Type B pancreatic cell (in vitro differentiated cells): ENCODE measurements around the gene HECTD3. TPM values are rescaled to one million over a fixed set of nuclear protein-coding genes. Genes with fewer than 3 reads are reported as not detected.

ENCODE experiments used
- DNase-seq: peaks from one replicate; pipeline ENCODE4 v3.0.0; 2021; ENCODE audit warnings: mixed read lengths; ENCODE audit not compliant: unreplicated experiment; ENCODE audit errors: extremely low spot score
- H3K27ac Mint-ChIP-seq: 2 replicates; pipeline ENCODE4 v1.8.0; 2021; ENCODE audit warnings: mild to moderate bottlenecking, mixed read lengths
- H3K27me3 Mint-ChIP-seq: 2 replicates; pipeline ENCODE4 v1.8.0; 2021; ENCODE audit warnings: mixed read lengths
- H3K36me3 Mint-ChIP-seq: 2 replicates; pipeline ENCODE4 v1.8.0; 2021; ENCODE audit warnings: mixed read lengths
- H3K4me1 Mint-ChIP-seq: one replicate; pipeline ENCODE4 v1.8.0; 2021; ENCODE audit warnings: mixed read lengths; ENCODE audit not compliant: unreplicated experiment
- H3K4me3 Mint-ChIP-seq: 2 replicates; pipeline ENCODE4 v1.8.0; 2021; ENCODE audit warnings: mild to moderate bottlenecking, mixed read lengths
- H3K9me3 Mint-ChIP-seq: 2 replicates; pipeline ENCODE4 v1.8.0; 2021; ENCODE audit warnings: mixed read lengths
- total RNA-seq: library from RNA; stranded (reverse); gene quantifications from 2 replicates; pipeline ENCODE4 v1.2.1, GENCODE V29; 2021; ENCODE audit warnings: low replicate concordance
- TF ChIP-seq, protein P1 (sequence below): fragments of 200-600 bp; sonication (generic); conservative IDR thresholded peaks from 2 replicates; pipeline ENCODE4 v1.5.0; 2021; ENCODE audit warnings: antibody characterized with exemption, mild to moderate bottlenecking

HECTD3 gene
- total RNA-seq, 1 donor from 2014 or later: 33.9 TPM

DNA sequence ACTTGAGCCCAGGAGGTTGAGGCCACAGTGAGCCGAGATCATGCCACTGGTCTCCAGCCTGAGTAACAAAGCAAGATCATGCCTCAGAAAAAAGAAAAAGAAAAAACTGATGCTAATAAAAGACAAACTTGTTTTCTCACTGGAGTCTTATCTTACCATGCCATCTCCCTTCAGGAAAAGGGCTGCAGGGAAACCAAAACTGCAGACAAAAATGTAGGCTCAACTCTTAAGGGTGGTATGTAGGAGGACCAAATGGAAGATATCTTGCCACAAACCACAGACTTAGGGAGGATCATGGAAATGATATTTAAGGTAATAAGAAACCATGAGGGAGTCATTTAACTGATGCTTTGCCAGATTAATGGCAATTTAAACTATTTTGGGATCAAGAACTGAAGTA is 33.8 kb upstream of the HECTD3 start:
- Mint-ChIP-seq H3K27me3 (no peaks in the 10 kb centered on the region), H3K4me1 (no peaks in the 10 kb centered on the region), H3K27ac (no peak overlapping the region), H3K4me3 (no peak overlapping the region), H3K9me3 (no peaks in the 10 kb centered on the region), H3K36me3 (no peaks in the 10 kb centered on the region)
- no peak for DNase-seq
- TF ChIP-seq, protein P1, sequence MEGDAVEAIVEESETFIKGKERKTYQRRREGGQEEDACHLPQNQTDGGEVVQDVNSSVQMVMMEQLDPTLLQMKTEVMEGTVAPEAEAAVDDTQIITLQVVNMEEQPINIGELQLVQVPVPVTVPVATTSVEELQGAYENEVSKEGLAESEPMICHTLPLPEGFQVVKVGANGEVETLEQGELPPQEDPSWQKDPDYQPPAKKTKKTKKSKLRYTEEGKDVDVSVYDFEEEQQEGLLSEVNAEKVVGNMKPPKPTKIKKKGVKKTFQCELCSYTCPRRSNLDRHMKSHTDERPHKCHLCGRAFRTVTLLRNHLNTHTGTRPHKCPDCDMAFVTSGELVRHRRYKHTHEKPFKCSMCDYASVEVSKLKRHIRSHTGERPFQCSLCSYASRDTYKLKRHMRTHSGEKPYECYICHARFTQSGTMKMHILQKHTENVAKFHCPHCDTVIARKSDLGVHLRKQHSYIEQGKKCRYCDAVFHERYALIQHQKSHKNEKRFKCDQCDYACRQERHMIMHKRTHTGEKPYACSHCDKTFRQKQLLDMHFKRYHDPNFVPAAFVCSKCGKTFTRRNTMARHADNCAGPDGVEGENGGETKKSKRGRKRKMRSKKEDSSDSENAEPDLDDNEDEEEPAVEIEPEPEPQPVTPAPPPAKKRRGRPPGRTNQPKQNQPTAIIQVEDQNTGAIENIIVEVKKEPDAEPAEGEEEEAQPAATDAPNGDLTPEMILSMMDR: no peak

DNA sequence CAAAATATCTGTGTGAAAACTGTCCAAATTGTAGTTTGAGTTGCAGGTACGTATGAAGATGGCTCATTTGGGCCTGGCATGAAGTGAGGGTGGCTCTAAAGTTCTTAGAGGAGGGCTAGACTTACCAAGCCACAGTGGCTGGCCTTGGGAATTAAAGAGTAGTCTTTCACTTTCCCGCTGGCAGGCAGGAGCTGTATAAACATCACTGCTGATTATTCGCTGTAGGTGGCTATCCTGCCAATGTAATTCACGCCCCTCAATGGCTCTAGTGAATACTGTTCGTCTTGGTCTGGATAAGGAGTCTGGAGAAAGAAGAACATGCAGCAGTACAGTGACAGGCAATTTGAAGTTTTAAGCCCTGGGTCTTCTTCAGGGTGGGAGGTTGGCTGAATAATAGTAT is 32.0 kb upstream of the HECTD3 start:
- H3K36me3 Mint-ChIP-seq: no peaks in the 10 kb centered on the region
- no peak overlapping the region for H3K4me3 Mint-ChIP-seq
- TF ChIP-seq, protein P1: no peak
- no peaks in the 10 kb centered on the region for H3K9me3 Mint-ChIP-seq
- H3K4me1 Mint-ChIP-seq: no peaks in the 10 kb centered on the region
- DNase-seq: no peak
- no peaks in the 10 kb centered on the region for H3K27me3 Mint-ChIP-seq
- H3K27ac Mint-ChIP-seq: no peak overlapping the region

DNA sequence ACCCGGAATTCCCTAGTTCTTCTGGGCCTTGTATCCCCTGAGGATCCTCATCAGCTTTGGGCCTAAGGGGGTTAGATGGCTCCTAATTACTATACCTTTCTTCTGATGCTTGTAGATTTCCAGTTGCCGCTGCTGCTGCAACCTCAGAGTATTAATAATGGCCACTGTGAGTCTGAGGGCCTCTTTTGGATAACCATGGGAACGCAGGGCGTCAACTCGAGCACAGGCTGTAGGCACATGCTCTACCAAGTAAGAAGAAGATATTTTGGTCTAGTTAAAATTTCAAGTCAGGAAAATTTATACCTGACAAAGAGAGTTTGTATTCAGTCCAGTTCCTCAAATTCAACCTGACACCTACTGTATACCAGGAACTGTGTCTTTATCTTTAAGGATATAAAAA is 29.2 kb upstream of the HECTD3 start:
- Mint-ChIP-seq H3K4me3 (no peak overlapping the region), H3K4me1 (no peaks in the 10 kb centered on the region), H3K36me3 (no peaks in the 10 kb centered on the region), H3K9me3 (no peaks in the 10 kb centered on the region), H3K27me3 (no peaks in the 10 kb centered on the region), H3K27ac (no peak overlapping the region)
- TF ChIP-seq, protein P1: no peak
- no peak for DNase-seq

DNA sequence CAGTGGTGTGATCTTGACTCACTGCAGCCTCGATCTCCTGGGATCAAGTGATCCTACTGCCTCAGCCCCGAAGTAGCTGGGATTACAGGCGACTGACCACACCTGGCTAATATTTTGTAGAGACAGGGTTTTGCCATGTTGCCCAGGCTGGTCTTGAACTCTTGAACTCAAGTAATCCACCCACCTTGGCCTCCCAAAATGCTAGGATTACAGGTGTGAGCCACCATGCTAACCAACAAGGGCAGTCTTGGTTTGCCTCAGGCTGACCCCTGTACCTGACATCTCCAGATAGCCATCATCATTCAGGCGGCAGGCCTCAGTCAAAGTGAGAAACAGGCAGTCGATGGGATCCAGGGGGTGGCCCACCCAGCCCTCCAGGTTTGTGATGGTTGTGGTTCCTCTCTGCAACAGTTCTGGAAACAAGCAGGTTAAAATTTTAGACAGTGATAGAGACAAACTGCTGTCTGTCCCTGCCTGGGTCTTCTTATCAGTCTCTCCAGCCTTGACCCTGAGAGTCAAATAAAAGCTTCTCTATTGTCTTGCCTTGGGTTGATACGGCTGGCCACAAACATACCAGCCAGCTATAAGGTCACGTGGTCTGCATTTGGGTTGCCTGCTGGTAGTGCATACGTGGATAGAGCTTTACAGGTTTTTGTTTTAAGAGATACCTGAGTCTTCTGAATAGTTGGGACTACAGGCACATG is 27.7 kb upstream of the HECTD3 start:
- DNase-seq: no peak
- Mint-ChIP-seq H3K4me3 (no peak overlapping the region), H3K27ac (no peak overlapping the region), H3K36me3 (no peaks in the 10 kb centered on the region), H3K4me1 (no peaks in the 10 kb centered on the region), H3K9me3 (no peaks in the 10 kb centered on the region), H3K27me3 (no peaks in the 10 kb centered on the region)
- TF ChIP-seq, protein P1: no peak

DNA sequence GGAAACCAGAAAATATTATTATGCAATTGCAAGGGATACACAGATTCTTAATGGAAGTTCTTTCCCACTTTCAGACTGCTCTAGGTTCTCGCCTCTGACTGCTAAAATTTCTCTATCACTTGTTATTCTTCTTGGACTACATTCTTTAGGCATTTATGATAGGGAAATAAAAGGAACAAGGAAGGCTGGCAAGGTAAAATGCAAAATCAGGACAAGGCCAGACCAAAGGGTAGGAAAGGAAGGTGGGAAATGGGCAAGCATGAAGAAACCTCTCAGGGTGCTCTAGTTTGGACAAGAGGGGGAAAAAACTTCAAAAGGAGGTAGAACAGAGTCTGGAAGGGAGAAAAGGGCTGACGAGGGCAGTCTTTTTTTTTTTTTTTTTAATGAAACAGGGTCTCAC is 27.1 kb upstream of the HECTD3 start:
- no peaks in the 10 kb centered on the region for H3K9me3 Mint-ChIP-seq
- H3K36me3 Mint-ChIP-seq: no peaks in the 10 kb centered on the region
- TF ChIP-seq, protein P1: no peak
- H3K4me3 Mint-ChIP-seq: no peak overlapping the region
- H3K4me1 Mint-ChIP-seq: no peaks in the 10 kb centered on the region
- DNase-seq: no peak
- no peak overlapping the region for H3K27ac Mint-ChIP-seq
- H3K27me3 Mint-ChIP-seq: no peaks in the 10 kb centered on the region
